Measurements from ENCODE around the gene GAPVD1.
A peak's percentile ranks its signal among the peaks of the same experiment; 100 is the strongest.
"Not testable (repeated sequence)": the region's sequence is repeated elsewhere in the genome, so short reads cannot be mapped to it uniquely, and the experiment has no call there.

Gene GAPVD1

DNA sequence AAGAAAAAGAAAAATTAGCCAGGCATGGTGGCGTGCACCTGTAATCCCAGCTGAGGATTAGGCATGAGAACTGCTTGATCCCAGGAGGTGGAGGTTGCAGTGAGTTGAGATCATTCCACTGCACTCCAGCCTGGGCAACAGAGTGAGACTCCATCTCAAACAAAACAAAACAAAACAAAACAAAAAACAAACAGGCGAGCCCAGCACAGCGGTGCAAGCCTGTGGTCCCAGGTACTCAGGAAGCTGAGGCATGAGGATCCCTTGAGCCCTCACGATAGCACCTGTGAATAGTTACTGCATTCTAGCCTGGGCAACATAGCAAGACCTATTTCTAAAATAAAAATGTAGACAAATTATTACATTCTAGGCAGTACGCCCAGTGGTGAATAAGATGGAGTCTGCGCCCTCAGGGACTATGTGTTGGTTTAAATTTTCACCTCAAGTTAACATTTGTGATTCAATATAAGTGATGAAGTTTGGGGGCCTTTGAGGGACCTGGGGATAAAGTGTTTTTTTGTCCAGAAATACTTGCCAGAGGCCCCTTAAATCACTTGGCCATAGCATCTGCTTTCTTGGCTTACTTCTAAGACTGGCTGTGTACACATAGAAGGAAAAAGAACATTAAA is 3.4 kb upstream of the GAPVD1 start:
- DNase-seq = no peak

- no peak for DNase-seq
Measured at GRCh38 chr9:125258832-125259534, 2.6 kb upstream of the GAPVD1 start.

GRCh38 chr9:125260561-125260960 is 1.1 kb upstream of the GAPVD1 start:
- peak; percentile 68 for DNase-seq

DNA sequence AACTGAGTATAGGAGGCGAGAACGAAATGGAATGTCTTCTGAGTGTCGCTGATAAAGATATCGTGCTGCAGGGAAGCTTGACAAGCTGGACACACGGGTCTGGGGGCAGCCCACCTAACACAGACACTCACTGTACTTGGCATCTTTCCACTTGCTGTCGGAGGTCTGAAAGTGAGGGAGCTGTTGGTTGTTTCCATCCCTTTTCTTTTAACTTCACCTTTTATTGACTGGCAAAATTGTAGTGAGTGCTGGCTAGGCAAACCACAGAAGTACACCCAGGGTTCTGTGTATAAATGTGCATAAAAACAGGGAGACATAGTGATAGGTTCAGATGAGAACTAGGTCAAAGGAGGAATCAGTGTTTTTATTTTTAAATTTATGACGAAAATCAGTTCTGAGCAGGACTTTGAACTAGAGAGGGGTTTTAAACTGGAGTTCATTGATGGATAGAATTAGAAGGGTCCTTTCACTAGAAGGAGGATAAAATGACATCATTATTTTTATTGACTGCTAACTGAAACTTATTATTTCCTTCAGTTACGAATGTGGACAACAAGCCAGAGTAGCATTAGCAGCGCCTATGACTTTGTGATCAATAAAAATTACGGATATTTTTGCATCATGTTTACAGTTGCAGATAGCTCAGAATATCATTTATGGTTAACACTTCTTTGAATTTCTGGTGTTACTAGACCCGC is 817 bp downstream of the GAPVD1 start:
- DNase-seq = no peak

- not testable (repeated sequence) for DNase-seq
Measured at GRCh38 chr9:125264068-125264467, 2.4 kb downstream of the GAPVD1 start.

DNA sequence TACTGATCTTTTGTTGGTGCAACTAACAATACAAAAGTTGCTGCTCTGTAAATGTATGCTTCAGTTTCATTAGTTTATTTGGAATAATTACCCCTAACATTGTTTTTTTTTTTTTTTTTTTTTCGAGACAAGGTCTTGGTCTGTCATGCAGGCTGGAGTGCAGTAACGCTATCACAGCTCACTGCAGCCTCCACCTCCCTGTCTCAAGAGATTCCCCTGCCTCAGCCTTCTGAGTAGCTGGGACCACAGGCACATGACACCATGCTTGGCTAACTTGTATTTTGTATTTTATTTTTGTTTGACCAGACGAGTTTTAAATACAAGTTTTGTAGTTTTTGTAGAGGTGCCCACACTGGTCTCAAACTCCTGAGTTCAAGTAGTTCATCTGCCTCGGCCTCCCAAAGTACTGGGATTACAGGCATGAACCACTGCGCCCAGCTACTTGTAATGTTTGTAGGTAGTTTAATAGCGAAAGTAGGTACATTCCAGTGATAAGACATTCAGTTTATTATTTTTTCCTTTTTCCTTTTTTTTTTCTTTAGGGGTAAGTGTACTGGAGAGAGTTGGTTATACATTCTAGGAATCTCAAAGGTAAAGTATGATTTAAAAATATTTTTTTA is 6.9 kb downstream of the GAPVD1 start:
- no peak for DNase-seq

GRCh38 chr9:125269014-125269397 is 7.4 kb downstream of the GAPVD1 start:
- DNase-seq = no peak

GRCh38 chr9:125271081-125271480 is 9.5 kb downstream of the GAPVD1 start:
- no peak for DNase-seq

DNA sequence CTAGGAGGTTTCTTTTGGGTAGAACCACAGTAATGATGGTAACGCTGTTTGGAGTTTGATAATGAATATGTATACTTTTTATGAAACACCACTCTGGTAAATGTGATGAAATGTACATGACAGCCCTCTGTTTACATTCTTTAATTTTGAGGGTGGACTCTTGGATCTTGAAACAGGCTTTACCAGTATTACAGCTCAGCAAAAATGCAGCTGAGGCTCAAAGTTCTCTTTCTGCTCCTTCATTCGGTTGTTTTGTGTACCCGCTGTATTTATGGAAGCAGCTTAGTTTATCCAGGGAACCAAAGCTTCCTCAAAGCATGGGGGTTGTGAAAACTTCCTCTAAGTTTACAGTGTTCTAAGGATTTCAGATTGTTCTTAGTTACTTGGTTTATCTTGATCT is 11.1 kb downstream of the GAPVD1 start:
- DNase-seq = no peak

GRCh38 chr9:125276771-125277170 is 15.1 kb downstream of the GAPVD1 start:
- DNase-seq = no peak

GRCh38 chr9:125277411-125277810 is 15.8 kb downstream of the GAPVD1 start:
- no peak for DNase-seq

DNA sequence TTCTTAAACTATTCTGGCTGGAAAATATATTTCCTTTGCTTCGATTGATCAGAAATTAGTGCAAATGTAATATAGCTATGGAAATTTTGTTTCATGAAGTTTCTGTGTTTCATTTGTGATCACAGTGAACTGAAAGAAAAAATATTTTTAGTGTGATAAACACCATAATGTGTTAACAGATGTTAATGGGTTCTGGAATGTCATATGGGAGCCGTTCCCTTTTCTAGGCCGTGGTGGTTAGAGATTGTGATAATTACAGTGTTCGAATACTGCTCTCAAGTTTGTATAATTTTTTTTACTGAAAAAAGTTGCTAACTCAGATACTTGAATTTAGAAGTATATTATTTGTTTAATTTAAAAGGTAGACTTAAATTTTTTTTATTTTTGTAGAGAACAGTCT is 19.3 kb downstream of the GAPVD1 start:
- peak; percentile 77 for DNase-seq

DNA sequence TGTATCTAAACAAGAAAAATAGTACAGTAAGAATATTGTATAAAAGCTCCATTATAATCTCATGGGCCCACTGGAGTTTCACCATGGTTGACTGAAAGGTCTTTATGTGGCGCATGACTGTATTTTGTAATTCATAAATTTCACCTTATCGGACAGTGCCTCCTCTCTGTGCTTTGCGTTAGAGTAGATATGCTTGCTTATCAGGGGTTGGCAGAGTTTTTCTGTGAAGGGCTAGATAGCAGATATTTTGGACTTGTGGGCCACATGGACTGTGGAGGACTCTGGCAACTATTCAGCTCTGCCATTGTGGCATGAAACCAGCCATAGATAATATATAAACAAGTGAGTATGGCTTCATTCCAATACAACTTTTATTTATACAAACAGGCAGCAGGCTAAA is 23.2 kb downstream of the GAPVD1 start:
- no peak for DNase-seq

GRCh38 chr9:125286935-125287433 is 25.4 kb downstream of the GAPVD1 start:
- not testable (repeated sequence) for DNase-seq

GRCh38 chr9:125293134-125293533 is 31.5 kb downstream of the GAPVD1 start:
- peak; percentile 52 for DNase-seq

GRCh38 chr9:125295657-125296056 is 34.0 kb downstream of the GAPVD1 start:
- no peak for DNase-seq

GRCh38 chr9:125296843-125297372 is 35.3 kb downstream of the GAPVD1 start:
- DNase-seq = peak; percentile 46

GRCh38 chr9:125297917-125298316 is 36.3 kb downstream of the GAPVD1 start:
- DNase-seq = no peak

GRCh38 chr9:125302241-125302640 is 40.6 kb downstream of the GAPVD1 start:
- DNase-seq = no peak

GRCh38 chr9:125304273-125304672 is 42.6 kb downstream of the GAPVD1 start:
- no peak for DNase-seq

- DNase-seq = no peak
Measured at GRCh38 chr9:125312411-125312810, 50.8 kb downstream of the GAPVD1 start.

GRCh38 chr9:125316359-125316758 is 54.7 kb downstream of the GAPVD1 start:
- not testable (repeated sequence) for DNase-seq

GRCh38 chr9:125317704-125318103 is 56.1 kb downstream of the GAPVD1 start:
- no peak for DNase-seq
